NCI-H1048 (cell line): ENCODE measurements around the gene TFCP2.
A peak's percentile ranks its signal among the peaks of the same experiment; 100 is the strongest.
"Not testable (repeated sequence)": the region's sequence is repeated elsewhere in the genome, so short reads cannot be mapped to it uniquely, and the experiment has no call there.

Source experiments
- DNase-seq: peaks from one replicate; lab custom pipeline; 2025; lab: John Stamatoyannopoulos, UW

The TFCP2 gene

GRCh38 chr12:51080136-51080535 lies 92.8 kb downstream of the TFCP2 start:
- DNase-seq, result no peak

GRCh38 chr12:51078866-51079265 lies 94.1 kb downstream of the TFCP2 start:
- DNase-seq, result not testable (repeated sequence)

GRCh38 chr12:51078346-51078745 lies 94.6 kb downstream of the TFCP2 start:
- DNase-seq, result not testable (repeated sequence)

GRCh38 chr12:51077930-51078329 lies 95.0 kb downstream of the TFCP2 start:
- DNase-seq, result no peak

- no peak for DNase-seq
These were observed 96.6 kb downstream of the TFCP2 start for GRCh38 chr12:51076236-51076930.

GRCh38 chr12:51075390-51075789 lies 97.5 kb downstream of the TFCP2 start:
- DNase-seq, result no peak

GRCh38 chr12:51071663-51072062 lies 101.3 kb downstream of the TFCP2 start:
- DNase-seq, result no peak

GRCh38 chr12:51070004-51070403 lies 102.9 kb downstream of the TFCP2 start:
- no peak for DNase-seq

GRCh38 chr12:51067771-51068170 lies 105.2 kb downstream of the TFCP2 start:
- no peak for DNase-seq

GRCh38 chr12:51067229-51067628 lies 105.7 kb downstream of the TFCP2 start:
- DNase-seq, result no peak

GRCh38 chr12:51065530-51065929 lies 107.4 kb downstream of the TFCP2 start:
- DNase-seq, result no peak

- DNase-seq, result no peak
These were observed 110.1 kb downstream of the TFCP2 start for GRCh38 chr12:51062631-51063397.

- DNase-seq, result no peak
These were observed 113.8 kb downstream of the TFCP2 start for GRCh38 chr12:51059086-51059485.

GRCh38 chr12:51056242-51056641 lies 116.7 kb downstream of the TFCP2 start:
- no peak for DNase-seq

GRCh38 chr12:51055060-51055459 lies 117.9 kb downstream of the TFCP2 start:
- DNase-seq, result no peak

- no peak for DNase-seq
These were observed 121.1 kb downstream of the TFCP2 start for GRCh38 chr12:51051787-51052186.

- DNase-seq, result no peak
These were observed 123.4 kb downstream of the TFCP2 start for GRCh38 chr12:51049525-51049924.

- DNase-seq, result no peak
These were observed 124.2 kb downstream of the TFCP2 start for GRCh38 chr12:51048661-51049251.

- peak; percentile 87 for DNase-seq
These were observed 125.0 kb downstream of the TFCP2 start, which contains the start of gene LETMD1 for GRCh38 chr12:51047655-51048540. TSS of gene LETMD1 (plus strand) at chr12:51048327. CDS start at chr12:51048357, 30 bp downstream.
